Aorta (tissue), 5 donors: ENCODE data around the gene ATAD3A. TPM values are rescaled to one million over a fixed set of nuclear protein-coding genes. Genes with fewer than 3 reads are reported as not detected.
"Not testable (repeated sequence)": the region's sequence is repeated elsewhere in the genome, so short reads cannot be mapped to it uniquely, and the experiment has no call there.

Experiments
- ATAC-seq: fragments of 200-7000 bp; cut with Tn5 transposase; one replicate; pipeline ENCODE4 v1.9.1; 2022; ENCODE audit warnings: moderate library complexity; ENCODE audit not compliant: low FRiP score
- DNase-seq, 2 donors: peaks; one replicate each; pipeline ENCODE4 v3.0.0-alpha.2; 2020
- H3K27ac ChIP-seq, 2 donors: one replicate each; pipeline ENCODE4 v1.5.1; 2013; ENCODE audit warnings: low read length in 2 of 2, mild to moderate bottlenecking in 2 of 2, moderate library complexity in 2 of 2, control low read depth in 1 of 2, inconsistent platforms in 1 of 2, low read depth in 1 of 2
- H3K27me3 ChIP-seq, 2 donors: one replicate each; pipeline ENCODE4 v1.6.1; 2013; ENCODE audit warnings: control low read depth in 1 of 2, low read length in 1 of 2, mild to moderate bottlenecking in 1 of 2, moderate library complexity in 1 of 2; ENCODE audit not compliant: insufficient read depth in 2 of 2, control insufficient read depth in 1 of 2
- H3K36me3 ChIP-seq, 2 donors: one replicate each; pipeline ENCODE4 v1.6.1; 2013; ENCODE audit warnings: control low read depth in 1 of 2, low read length in 1 of 2, mild to moderate bottlenecking in 1 of 2; ENCODE audit not compliant: insufficient read depth in 2 of 2, control insufficient read depth in 1 of 2
- H3K4me1 ChIP-seq, 2 donors: one replicate each; pipeline ENCODE4 v1.6.1; 2013; ENCODE audit warnings: low read length in 2 of 2, control low read depth in 1 of 2, mild to moderate bottlenecking in 1 of 2, moderate library complexity in 1 of 2; ENCODE audit not compliant: insufficient read depth in 2 of 2, control insufficient read depth in 1 of 2
- H3K4me3 ChIP-seq, 2 donors: one replicate each; pipeline ENCODE4 v1.5.1; 2013; ENCODE audit warnings: low read length in 2 of 2, control low read depth in 1 of 2, mild to moderate bottlenecking in 1 of 2
- H3K9me3 ChIP-seq: one replicate; pipeline ENCODE4 v1.6.1; 2013; ENCODE audit warnings: mild to moderate bottlenecking, low read length; ENCODE audit not compliant: control insufficient read depth
- WGBS, 2 donors: extraction: QIAGEN DNeasy Blood & Tissue Kit; methylation state at CpG; one replicate each; pipeline ENCODE4 v1.1.7; 2013; 5-methylcytosine and 5-hydroxymethylcytosine counted together
- intact Hi-C, 2 donors: fragments of 100-400 bp; cut with DNase I; formaldehyde crosslinking; loops; one replicate each; pipeline versions ENCODE4 v1.14.2 to v1.15.0; 2022
- polyA plus RNA-seq, 2 donors: library from polyadenylated mRNA; stranded (reverse); fragments of 200-250 nt; gene quantifications; one replicate each; pipeline ENCODE4 v1.2.3, GENCODE V29; 2013
- total RNA-seq, 2 donors: library from RNA; stranded (reverse); fragmentation: NEBNext Ultra II Directional; extraction: Animal tissue kit (Norgen Biotek cat#: 25700); gene quantifications; one replicate each; pipeline ENCODE4 v1.2.1, GENCODE V29; 2021
- donor health status: healthy with polysubstance abuse.
- donor health status: Bipolar disorder and iron deficiency.
- donor health status: DM: no; HTN: no; CAD: no.
- donor health status: DM: no; HTN: no; CAD: no.
- donor health status: DM: yes; HTN: yes; CAD: no.

Gene ATAD3A
- total and polyA plus RNA-seq, 4 donors: 8.3 to 20.2 (median 12.5) TPM

GRCh38 chr1:1524750-1525383 lies 12.9 kb downstream of the ATAD3A start:
- H3K27me3 ChIP-seq, H3K4me1 ChIP-seq, H3K27ac ChIP-seq, H3K9me3 ChIP-seq, DNase-seq, H3K36me3 ChIP-seq, H3K4me3 ChIP-seq, intact Hi-C loops, ATAC-seq: not testable (repeated sequence)
- 92 to 93% methylated on average over 23 to 26 of the region's 30 CpGs for WGBS, 2 donors

GRCh38 chr1:1526476-1526875 lies 14.5 kb downstream of the ATAD3A start:
- H3K9me3 ChIP-seq, intact Hi-C loops, H3K27me3 ChIP-seq, DNase-seq, H3K27ac ChIP-seq, H3K36me3 ChIP-seq, H3K4me3 ChIP-seq, H3K4me1 ChIP-seq: not testable (repeated sequence)
- ATAC-seq: peak; percentile 37
- WGBS, 2 donors: 89 to 92% methylated on average over 10 to 20 of the region's 21 CpGs

DNA sequence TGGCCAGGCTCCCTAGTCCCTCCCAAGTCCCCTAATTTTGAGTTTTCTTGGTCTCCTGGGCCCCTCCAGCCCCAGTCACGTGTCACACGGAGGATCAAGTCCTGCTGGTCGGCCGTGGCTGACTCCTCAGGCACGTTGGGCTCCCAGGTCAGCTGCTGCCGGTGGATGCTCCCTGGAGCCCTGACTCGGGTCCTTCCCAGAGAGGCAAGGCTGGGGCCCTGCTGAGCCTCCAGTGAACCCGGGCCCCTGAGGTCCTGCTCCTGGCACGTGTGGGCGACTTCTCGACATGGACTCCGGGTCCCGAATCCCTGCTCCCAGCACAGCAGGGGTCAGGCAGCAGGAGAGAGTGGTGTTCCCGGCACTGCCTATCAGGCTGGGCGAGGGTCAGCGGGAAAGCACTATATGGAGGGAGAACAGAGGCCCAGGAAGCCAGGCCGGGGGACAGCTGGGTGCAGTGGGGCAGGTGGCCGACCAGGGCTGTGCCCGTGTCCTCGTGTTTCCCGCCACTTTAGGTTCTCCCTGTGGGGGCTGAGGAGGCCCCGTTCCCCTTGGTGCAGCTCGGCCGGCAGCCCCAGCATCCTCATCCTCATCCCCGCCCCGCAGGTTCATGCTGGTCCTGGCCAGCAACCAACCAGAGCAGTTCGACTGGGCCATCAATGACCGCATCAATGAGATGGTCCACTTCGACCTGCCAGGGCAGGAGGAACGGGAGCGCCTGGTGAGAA lies 15.3 kb downstream of the ATAD3A start:
- intact Hi-C loops: no loop called here
- no peak overlapping the region for H3K27ac ChIP-seq
- H3K36me3 ChIP-seq: peaks cover 0 to 2% of the 10 kb centered on the region in 2 donors
- no peak overlapping the region for H3K4me3 ChIP-seq
- no peaks in the 10 kb centered on the region for H3K27me3 ChIP-seq
- WGBS, 2 donors: 88 to 93% methylated on average over 28 to 31 of the region's 31 CpGs
- ATAC-seq (no peak), DNase-seq (peak in 1 of 2 donors; percentile 72)
- no peaks in the 10 kb centered on the region for H3K4me1 ChIP-seq
- H3K9me3 ChIP-seq: no peaks in the 10 kb centered on the region

GRCh38 chr1:1528301-1529267 lies 16.6 kb downstream of the ATAD3A start:
- H3K4me3 ChIP-seq: no peak overlapping the region
- H3K36me3 ChIP-seq: peaks cover 0 to 2% of the 10 kb centered on the region in 2 donors
- DNase-seq: no peak
- no peaks in the 10 kb centered on the region for H3K4me1 ChIP-seq
- no peaks in the 10 kb centered on the region for H3K27me3 ChIP-seq
- intact Hi-C loops: no loop called here
- no peak overlapping the region for H3K27ac ChIP-seq
- 92% methylated on average over 34 to 37 of the region's 37 CpGs for WGBS, 2 donors
- no peaks in the 10 kb centered on the region for H3K9me3 ChIP-seq
- no peak for ATAC-seq

- Histone ChIP-seq H3K4me3 (no peak overlapping the region), H3K27me3 (no peaks in the 10 kb centered on the region), H3K36me3 (peaks cover 0 to 2% of the 10 kb centered on the region in 2 donors), H3K9me3 (no peaks in the 10 kb centered on the region), H3K4me1 (no peaks in the 10 kb centered on the region), H3K27ac (no peak overlapping the region)
- ATAC-seq (no peak), DNase-seq (no peak)
- 96 to 98% methylated on average over 14 to 18 of the region's 18 CpGs for WGBS, 2 donors
- intact Hi-C loops: no loop called here
Measured at GRCh38 chr1:1529321-1529720, 17.4 kb downstream of the ATAD3A start.

GRCh38 chr1:1529936-1530335 lies 18.0 kb downstream of the ATAD3A start:
- intact Hi-C loops: no loop called here
- H3K4me3 ChIP-seq: no peak overlapping the region
- peaks cover 0 to 2% of the 10 kb centered on the region in 2 donors for H3K36me3 ChIP-seq
- H3K4me1 ChIP-seq: no peaks in the 10 kb centered on the region
- DNase-seq (no peak), ATAC-seq (no peak)
- no peak overlapping the region for H3K27ac ChIP-seq
- 97 to 98% methylated on average over 8 of the region's 8 CpGs for WGBS, 2 donors
- no peaks in the 10 kb centered on the region for H3K27me3 ChIP-seq
- no peaks in the 10 kb centered on the region for H3K9me3 ChIP-seq

DNA sequence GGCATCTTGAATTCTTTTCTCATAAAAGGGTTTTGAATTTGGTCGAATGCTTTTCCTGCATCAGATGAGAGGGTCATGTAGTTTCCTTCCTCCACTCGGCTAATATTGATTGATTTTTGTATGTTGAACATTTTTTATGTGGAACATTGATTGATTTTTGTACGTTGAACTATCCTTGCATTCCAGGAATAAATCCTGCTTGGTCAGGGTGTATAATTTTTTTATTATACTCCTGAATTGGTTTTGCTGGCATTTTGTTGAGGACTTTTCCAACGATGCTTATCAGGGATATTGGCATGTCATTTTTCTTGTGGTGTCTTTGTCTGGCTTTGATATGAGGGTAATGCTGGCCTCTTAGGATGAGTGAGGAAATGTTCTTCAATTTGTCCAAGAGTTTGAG lies 20.0 kb downstream of the ATAD3A start:
- WGBS, 2 donors: 94 to 95% methylated on average over 4 of the region's 4 CpGs
- Histone ChIP-seq H3K36me3 (peaks cover 0 to 2% of the 10 kb centered on the region in 2 donors), H3K27ac (no peak overlapping the region), H3K27me3 (no peaks in the 10 kb centered on the region), H3K9me3 (no peaks in the 10 kb centered on the region), H3K4me3 (no peak overlapping the region), H3K4me1 (no peaks in the 10 kb centered on the region)
- intact Hi-C loops: no loop called here
- DNase-seq (no peak), ATAC-seq (no peak)

- H3K27ac ChIP-seq, H3K4me3 ChIP-seq, H3K9me3 ChIP-seq, DNase-seq, intact Hi-C loops, H3K36me3 ChIP-seq, H3K27me3 ChIP-seq, H3K4me1 ChIP-seq: not testable (repeated sequence)
- 54 to 67% methylated on average over 13 to 22 of the region's 22 CpGs for WGBS, 2 donors
- ATAC-seq: peak; percentile 19
Measured at GRCh38 chr1:1533176-1533893, 21.4 kb downstream of the ATAD3A start.
